ENCODE measurements around the gene GANAB.
A peak's percentile ranks its signal among the peaks of the same experiment; 100 is the strongest.
"Not testable (repeated sequence)": the region's sequence is repeated elsewhere in the genome, so short reads cannot be mapped to it uniquely, and the experiment has no call there.

GANAB gene

GRCh38 chr11:62621567-62622470 is 24.6 kb downstream of the GANAB start, which contains the start of gene B3GAT3:
Gene B3GAT3 (minus strand): TSS chr11:62621986. CDS start chr11:62621947, 39 bp downstream.
- DNase-seq (ENCODE audit: low read depth in 2 of 2): peak; percentile 92 to 94

- no peak for DNase-seq (ENCODE audit: low read depth in 2 of 2)
Observed at GRCh38 chr11:62621027-62621566, 25.3 kb downstream of the GANAB start.

DNA sequence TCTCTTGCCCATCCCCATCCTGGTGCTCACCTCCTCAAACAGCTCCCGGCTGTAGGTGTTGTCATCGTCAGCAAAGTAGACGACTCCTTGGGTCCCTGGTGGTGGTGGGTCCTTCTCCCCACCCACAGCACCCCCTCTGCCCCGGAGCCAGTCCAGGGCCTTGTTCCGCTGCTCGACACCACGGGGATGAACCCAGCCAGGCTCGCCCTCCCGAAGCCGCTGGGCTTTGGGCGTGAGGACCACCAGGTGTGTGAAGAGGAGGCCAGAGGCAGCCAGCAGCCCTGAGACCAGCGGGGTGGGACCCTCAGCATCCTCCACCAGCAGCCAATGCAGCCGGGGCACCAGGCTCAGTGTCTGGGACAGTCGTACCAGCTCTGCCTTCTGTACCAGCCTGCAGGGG is 29.5 kb downstream of the GANAB start:
- DNase-seq (ENCODE audit: low read depth in 2 of 2): not testable (repeated sequence)

GRCh38 chr11:62615521-62615920 is 30.9 kb downstream of the GANAB start:
- no peak for DNase-seq (ENCODE audit: low read depth in 2 of 2)

GRCh38 chr11:62614275-62614674 is 32.1 kb downstream of the GANAB start:
- DNase-seq (ENCODE audit: low read depth in 2 of 2): peak; percentile 47 to 57

DNA sequence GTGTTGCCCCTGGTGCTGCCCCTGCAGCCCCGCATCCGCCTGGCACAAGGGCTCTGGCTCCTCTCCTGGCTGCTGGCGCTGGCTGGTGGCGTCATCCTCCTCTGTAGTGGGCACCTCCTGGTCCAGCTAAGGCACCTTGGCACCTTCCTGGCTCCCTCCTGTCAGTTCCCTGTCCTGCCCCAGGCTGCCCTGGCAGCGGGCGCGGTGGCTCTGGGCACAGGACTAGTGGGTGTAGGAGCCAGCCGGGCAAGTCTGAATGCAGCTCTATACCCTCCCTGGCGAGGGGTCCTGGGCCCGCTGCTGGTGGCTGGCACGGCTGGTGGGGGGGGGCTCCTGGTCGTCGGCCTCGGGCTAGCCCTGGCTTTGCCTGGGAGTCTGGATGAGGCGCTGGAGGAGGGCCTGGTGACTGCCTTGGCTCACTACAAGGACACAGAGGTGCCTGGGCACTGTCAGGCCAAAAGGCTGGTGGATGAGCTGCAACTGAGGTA is 33.1 kb downstream of the GANAB start:
- DNase-seq (ENCODE audit: low read depth in 2 of 2): no peak

DNA sequence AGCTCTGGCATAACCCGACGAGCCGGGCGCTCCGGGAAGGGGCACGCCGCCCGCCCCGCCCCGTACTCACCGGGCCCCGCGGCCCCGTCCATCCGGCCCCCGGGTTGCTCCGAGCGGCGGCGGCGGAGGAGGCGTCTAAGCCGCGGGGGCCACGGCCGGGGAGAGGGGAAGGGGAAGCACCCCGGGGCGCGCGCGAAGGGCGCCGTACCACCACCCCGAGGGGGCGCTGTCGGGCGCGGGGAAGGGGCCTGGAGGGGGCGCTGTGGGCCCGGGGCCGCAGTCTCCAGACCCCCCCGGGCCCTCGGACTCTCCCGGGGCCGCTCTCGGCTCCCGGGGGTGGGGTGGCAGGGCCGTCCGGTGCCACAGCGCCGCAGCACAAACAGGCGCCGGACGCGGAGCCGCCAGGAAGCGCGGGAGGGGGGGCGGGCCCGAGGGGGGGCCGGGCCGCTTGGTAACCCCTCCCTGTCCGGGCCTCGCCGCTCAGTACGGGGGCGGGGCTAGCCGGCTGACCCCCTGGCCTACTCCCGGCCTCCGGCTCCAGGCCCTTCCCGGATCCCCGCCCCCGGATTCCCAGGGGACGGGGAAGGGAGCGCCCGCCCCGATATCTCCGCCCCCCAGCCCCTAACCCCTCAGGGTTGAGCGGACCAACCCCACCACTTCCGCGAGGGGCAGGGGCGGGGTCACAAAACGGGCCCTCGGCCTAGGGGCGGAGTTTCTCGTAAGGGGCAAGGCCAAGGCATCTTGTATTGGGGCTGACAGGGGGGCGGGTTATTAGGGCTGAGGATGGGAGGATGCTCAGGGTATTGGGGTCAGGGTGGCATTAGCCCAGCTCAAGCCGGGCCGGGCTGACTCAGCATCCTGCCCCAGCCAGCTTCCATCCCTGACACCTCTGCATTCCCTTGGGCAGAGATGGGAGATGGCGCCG is 33.8 kb downstream of the GANAB start, which contains the start of the genes EML3 and ROM1:
Gene EML3 (minus strand): TSS at position 410 of the 925 bp plus-strand sequence. CDS start 318 bp downstream, at position 92.
Gene ROM1 (plus strand): TSS at position 892 of the 925 bp plus-strand sequence. CDS start 25 bp downstream, at position 917.
- DNase-seq (ENCODE audit: low read depth in 2 of 2): peak; percentile 71 to 85

DNA sequence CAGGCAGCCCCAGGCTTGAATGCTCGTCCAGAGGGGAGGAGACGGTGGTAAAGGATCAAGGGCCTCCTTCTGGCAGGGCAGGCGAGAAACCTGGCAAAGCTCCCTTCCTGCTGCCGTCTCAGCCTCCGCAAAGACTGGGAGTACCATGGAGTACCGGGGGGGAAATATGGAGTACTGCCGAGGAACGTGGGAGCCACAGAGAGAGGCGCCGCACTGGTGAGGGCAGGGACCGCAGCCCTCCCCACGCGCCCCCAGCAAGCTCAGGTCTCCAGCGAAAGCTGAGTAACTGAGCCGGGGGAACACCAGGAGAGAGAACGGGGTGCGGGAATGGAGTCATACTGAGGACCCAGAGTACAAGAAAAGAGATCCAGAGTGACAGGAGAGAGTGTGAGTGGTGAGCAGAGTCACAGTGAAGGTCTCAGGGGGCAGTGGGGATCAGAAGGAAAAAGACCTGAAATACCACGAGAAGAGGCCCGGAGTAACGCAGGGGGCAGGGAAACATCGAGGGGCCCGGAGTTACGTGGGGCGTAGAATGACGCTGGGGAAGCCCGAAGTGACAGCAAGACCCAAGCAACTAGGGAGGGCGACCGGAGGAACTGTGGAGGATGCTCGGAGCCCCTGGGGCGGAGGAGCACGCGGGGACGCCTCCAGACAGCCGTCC is 34.6 kb downstream of the GANAB start:
- peak in 1 of 2 experiments; percentile 47 for DNase-seq (ENCODE audit: low read depth in 2 of 2)

DNA sequence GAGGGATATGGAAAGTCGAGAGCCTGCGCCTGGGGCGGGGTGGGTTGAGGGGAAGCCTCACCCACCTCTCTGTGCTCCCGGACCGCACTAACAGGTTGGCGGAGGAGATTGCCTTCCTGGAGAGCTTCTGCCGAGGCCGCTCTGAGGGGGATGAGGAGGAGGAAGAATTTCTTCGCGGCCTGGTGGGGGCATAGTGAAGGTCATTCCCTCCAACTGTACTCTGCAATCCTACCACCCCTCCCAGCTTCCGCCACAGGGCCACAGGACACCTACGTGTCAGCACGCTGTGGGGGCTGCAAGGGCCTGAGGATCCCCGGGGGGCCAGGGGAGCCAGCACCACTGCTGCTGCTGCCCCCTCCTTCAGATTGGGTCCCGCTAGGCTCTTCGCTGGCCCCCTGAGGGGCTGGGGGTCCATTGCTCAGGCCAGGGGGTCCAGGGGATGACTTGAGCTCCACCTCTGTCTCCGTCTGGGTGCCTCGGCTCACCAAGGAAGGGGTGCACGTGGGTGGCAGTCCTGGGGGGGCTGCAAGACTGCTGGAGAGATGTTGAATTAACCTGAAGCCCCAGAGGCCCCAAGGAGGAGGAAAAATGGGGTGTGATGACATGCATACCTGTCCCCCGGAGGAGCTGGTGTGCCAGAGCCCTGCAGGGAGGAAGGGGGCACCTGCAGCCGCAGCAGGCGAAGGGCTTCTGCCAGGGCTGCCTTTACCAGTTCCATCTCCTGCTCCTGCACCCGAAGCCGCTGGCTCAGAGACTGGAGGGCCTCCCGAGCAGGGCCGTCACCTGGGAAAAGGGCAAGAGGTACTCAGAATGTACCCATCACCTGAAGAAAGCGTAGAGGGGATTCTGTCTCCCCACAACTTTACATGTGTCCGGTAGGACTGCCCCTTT is 35.4 kb downstream of the GANAB start:
- DNase-seq (ENCODE audit: low read depth in 2 of 2): no peak

GRCh38 chr11:62610403-62610802 is 36.0 kb downstream of the GANAB start:
- DNase-seq (ENCODE audit: low read depth in 2 of 2): no peak

DNA sequence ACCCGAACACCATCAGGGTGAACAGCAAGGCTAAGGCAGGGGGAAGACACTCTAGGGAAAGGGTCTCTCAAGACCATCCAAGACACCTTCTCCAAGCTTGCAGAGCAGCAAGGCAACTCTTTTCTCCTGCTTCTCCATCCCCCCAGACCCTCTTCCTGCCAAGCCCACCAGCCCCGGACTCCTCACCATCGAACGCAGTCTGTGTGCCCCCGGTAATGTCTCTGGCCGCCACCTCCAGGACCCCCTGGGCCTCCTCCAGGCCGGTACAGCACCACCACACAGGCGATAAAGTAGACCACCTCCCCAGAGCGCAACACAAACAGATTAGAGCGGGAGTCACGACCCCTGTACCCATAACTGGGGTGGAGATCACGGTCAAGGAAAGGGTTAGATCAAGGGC is 37.6 kb downstream of the GANAB start:
- DNase-seq (ENCODE audit: low read depth in 2 of 2): no peak

DNA sequence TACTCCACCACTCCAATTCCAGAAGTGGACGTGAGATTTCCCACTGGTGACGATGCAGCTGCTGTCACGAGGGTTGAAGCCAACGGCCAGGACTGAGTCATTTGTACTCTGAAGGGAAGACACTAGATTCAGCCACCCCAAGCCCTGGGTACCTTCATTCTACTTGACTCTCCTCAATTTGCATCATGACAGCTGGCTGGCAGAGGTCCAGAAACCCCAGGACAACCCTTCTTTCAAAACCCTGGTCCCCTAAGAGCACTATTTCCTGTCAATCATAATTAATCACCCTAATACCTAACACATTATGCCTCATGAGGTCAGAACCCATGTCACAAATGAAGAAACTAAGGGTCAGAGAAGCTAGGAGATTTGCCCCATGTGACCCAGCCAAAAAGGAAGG is 38.7 kb downstream of the GANAB start:
- no peak for DNase-seq (ENCODE audit: low read depth in 2 of 2)

DNA sequence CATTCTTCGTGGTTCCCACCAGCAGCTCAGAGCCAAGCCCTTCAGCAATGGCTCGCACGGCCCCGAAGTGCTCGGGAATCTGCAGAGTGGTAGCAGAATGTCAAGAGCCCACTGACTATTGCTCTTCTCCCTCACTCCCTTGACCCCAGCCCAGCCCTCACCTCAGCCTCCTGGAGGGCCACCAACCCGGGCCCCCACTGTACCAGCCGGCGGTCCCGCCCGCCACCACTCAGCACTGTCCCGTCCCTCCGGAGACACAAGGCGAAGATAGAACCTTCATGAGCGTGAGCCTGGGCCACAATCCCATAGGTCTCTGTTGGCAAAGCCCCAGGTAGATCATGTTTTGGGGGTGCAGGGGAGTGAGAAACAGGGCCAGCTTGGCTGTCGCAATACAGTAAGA is 40.5 kb downstream of the GANAB start:
- no peak for DNase-seq (ENCODE audit: low read depth in 2 of 2)

GRCh38 chr11:62605467-62605866 is 40.9 kb downstream of the GANAB start:
- no peak for DNase-seq (ENCODE audit: low read depth in 2 of 2)

GRCh38 chr11:62604460-62605120 is 41.8 kb downstream of the GANAB start:
- DNase-seq (ENCODE audit: low read depth in 2 of 2): no peak

DNA sequence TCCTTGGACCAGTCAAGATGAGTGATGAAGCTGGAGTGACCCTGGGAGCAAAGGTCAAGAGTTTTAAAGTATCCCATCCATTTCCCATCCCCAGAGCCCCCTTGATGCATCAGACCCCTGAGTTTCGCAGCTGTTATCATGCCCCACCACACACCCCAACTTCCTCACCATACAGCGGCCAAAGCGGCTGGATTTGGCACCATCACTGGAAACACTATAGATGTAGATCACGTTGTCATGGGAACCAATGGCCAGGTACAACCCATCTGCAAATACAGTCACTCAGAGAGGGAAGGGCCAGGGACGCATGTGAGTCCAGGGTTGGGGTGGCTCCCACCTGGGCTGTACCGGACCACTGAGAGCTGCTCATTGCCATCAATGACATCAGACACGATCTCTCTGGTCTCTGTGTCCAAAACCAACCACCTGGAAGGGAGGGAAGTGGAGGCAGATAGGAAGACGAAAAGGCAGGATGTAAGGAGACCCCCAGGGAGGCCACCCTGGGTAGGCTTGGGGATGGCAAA is 42.6 kb downstream of the GANAB start:
- no peak for DNase-seq (ENCODE audit: low read depth in 2 of 2)

DNA sequence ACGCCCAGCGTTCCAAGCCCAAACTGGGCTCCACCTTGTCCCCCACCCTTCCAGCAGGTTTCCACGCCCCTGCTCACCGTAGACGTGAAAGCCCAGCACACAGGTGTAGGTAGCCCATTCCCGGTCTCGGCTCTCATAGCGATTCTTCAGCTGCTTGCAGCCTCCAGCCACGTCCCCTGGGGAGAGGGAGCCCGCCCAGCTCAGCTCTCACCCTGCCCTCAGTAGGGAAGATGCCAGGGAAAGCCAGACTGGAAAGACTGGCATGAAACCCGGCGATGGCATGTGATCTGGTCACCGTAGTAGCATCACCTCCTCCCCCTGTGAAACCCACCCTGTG is 43.4 kb downstream of the GANAB start:
- no peak for DNase-seq (ENCODE audit: low read depth in 2 of 2)

DNA sequence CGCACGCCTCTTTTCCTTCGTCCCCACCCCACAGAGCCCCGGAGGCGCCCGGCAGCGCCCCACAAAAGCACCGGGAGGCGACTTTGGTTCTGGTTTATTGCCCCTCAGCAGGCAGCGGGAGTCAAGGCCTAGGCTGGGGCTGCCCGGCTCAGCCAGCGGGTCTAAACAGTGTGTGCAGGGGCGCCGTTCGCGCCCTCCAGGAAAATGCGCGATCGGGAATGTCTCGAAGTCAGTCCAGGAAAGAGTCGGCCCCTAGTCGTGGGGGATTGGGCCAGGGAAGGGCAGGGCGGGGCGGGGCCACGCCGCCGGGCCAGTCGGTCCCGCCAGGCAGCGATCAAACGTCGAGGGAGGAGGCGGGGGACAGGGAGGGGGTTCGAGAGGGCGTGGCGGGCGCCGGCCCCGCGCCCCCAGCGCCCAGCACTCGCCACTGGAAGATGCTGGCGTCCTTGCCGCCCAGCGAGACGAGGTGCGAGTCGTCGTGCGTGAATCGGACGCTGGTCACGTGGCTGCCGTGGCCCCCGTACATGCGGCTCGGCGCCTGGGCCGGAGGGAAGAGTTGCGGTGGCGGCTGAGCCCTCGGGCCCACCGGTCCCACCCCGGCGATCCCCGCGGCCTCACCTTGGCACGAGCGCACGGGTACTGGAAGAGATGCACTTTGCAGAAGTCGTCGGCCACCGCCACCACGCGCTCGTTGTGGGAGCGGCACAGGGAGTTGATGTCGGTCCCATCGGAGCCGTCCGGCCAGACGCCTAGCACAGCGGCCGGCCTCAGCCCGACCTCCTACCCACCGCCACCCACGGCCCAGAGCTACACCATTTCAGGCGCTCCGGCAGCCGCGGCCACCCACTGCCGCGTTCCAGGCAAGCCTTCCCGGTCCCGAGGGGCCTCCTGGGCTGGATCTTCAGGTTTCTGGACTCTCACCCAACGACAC is 44.0 kb downstream of the GANAB start:
- DNase-seq (ENCODE audit: low read depth in 2 of 2): no peak

Data from stimulated activated CD4-positive, alpha-beta T cell treated with anti-CD3 and anti-CD28 coated beads, Interleukin-12 subunit alpha, Interleukin-12 subunit beta, amount 100 ng/mL, for 24 hours (primary cell).